22Rv1 (cell line): Measurements from ENCODE around the gene AKAP12.

Experiments
- ZFX ChIP-seq: fragments of 450-650 bp; IDR thresholded peaks from 2 replicates; pipeline ENCODE4 v1.6.1; 2017; ENCODE audit warnings: antibody characterized with exemption, borderline replicate concordance
- TF ChIP-seq, protein P1 (sequence below): fragments of 450-650 bp; IDR thresholded peaks from 2 replicates; pipeline ENCODE4 v1.5.1; 2017; ENCODE audit warnings: mild to moderate bottlenecking

DNA sequence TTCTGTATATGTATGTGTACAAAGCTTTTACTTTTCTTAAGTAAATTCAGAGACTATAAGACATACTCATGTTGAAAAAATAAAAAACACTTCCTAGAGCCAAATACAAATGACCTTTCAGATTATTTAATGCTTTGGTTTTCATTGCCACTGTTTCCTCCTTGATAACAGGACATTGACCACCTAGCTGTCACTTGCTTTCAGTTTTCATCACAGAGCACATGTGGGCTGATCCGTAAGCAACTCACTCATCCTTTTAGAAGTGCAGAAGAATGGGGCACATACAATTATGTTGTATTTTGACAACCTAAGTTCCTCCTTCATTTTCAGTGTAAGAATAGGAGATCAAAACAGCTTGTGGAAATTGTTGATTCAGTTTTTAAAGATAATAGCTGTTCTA lies 145.4 kb downstream of the AKAP12 start:
- TF ChIP-seq, protein P1, sequence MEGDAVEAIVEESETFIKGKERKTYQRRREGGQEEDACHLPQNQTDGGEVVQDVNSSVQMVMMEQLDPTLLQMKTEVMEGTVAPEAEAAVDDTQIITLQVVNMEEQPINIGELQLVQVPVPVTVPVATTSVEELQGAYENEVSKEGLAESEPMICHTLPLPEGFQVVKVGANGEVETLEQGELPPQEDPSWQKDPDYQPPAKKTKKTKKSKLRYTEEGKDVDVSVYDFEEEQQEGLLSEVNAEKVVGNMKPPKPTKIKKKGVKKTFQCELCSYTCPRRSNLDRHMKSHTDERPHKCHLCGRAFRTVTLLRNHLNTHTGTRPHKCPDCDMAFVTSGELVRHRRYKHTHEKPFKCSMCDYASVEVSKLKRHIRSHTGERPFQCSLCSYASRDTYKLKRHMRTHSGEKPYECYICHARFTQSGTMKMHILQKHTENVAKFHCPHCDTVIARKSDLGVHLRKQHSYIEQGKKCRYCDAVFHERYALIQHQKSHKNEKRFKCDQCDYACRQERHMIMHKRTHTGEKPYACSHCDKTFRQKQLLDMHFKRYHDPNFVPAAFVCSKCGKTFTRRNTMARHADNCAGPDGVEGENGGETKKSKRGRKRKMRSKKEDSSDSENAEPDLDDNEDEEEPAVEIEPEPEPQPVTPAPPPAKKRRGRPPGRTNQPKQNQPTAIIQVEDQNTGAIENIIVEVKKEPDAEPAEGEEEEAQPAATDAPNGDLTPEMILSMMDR: no peak
- TF ChIP-seq ZFX: no peak
